ENCODE results near the gene AADACL3. TPM values are rescaled to one million over a fixed set of nuclear protein-coding genes. Genes with fewer than 3 reads are reported as not detected.

The AADACL3 gene
- total and polyA plus RNA-seq, 9 of the 15 experiments (the other 6 are each of a cell fraction or from before 2014, with no cell fraction given) = not detected

DNA sequence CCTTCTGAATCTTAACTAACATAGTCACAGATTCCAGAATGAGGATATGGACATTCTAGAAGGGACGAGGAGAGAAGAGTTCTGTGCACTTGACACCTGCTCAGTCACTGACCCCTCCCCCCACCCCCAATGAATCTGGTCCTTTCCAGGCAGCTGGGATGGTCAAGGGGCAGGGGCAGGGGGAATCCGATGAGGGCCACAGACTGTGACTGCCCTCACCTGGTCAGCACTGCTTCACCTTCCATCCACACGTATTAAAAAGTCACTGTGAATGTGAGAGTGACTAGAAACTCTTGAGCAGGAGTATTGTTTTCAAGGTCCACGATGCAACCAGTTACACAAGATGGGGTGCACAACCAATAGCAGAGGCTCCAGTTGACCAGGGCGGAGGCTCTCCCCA, 48.1 kb downstream of the AADACL3 start (continued):
- TF ChIP-seq HMGN3 (IDR thresholded peaks at IDR 0.05; ENCODE audit: borderline replicate concordance, extremely low read depth, insufficient read length, low read depth, low read length) (no peak), TRIM28 (IDR thresholded peaks at IDR 0.05) (no peak), ARHGAP35 (IDR thresholded peaks at IDR 0.05; ENCODE audit: partially characterized antibody) (no peak), NR1H2 (CRISPR knock-in tag; IDR thresholded peaks at IDR 0.05) (no peak), ZNF551 (CRISPR knock-in tag; IDR thresholded peaks at IDR 0.05) (no peak)
- TF ChIP-seq, protein P1, sequence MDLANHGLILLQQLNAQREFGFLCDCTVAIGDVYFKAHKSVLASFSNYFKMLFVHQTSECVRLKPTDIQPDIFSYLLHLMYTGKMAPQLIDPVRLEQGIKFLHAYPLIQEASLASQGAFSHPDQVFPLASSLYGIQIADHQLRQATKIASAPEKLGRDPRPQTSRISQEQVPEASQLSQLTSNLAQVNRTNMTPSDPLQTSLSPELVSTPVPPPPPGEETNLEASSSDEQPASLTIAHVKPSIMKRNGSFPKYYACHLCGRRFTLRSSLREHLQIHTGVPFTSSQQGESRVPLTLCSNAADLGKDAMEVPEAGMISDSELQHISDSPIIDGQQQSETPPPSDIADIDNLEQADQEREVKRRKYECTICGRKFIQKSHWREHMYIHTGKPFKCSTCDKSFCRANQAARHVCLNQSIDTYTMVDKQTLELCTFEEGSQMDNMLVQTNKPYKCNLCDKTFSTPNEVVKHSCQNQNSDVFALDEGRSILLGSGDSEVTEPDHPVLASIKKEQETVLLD (IDR thresholded peaks at IDR 0.05) = no peak
- TF ChIP-seq, protein P2, sequence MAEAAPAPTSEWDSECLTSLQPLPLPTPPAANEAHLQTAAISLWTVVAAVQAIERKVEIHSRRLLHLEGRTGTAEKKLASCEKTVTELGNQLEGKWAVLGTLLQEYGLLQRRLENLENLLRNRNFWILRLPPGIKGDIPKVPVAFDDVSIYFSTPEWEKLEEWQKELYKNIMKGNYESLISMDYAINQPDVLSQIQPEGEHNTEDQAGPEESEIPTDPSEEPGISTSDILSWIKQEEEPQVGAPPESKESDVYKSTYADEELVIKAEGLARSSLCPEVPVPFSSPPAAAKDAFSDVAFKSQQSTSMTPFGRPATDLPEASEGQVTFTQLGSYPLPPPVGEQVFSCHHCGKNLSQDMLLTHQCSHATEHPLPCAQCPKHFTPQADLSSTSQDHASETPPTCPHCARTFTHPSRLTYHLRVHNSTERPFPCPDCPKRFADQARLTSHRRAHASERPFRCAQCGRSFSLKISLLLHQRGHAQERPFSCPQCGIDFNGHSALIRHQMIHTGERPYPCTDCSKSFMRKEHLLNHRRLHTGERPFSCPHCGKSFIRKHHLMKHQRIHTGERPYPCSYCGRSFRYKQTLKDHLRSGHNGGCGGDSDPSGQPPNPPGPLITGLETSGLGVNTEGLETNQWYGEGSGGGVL (CRISPR knock-in tag; IDR thresholded peaks at IDR 0.05) = no peak

DNA sequence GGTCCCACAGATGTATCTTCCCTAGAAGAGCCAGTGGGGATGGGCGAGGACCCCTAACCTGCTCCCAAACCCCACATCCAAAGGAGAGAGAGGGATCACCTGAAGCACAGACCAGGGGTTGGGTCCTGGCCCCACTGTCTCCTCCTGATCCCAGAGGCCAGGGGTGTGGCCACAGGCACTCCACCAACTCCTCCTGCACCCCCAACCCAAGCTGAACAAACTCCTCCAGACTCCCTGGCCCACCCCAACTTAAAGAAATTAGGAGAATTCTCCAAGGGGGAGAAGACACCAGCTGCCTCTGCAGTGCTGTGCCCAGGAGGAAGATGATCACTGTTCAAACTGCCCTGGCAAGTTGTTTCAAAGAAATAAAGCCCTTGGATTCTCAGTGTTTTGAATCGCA, 53.1 kb downstream of the AADACL3 start:
- BruUV-seq (replicated peaks) = no TSS peak
- CTCF ChIA-PET (ENCODE audit: low intra/inter-chr PET ratio) = no interaction called here
- no peak for FAIRE-seq

More for the DNA sequence above, 53.1 kb downstream of the AADACL3 start:
- POLR2A ChIA-PET = no interaction called here
- Histone ChIP-seq H3K9me3 (replicated peaks; ENCODE audit: control insufficient read depth, insufficient read depth, low read depth, low read length) (no peaks in the 10 kb centered on the region), H3K36me3 (ENCODE audit: control insufficient read depth, insufficient read depth, low read length) (no peaks in the 10 kb centered on the region), H3K27ac (ENCODE audit: extremely low read depth, low read depth, low read length) (no peak overlapping the region), H3K4me1 (replicated peaks in 1 of 2; ENCODE audit: control insufficient read depth in 2 of 2, insufficient read depth in 2 of 2, low read length in 2 of 2) (no peaks in the 10 kb centered on the region), H2AFZ (ENCODE audit: low read depth, low read length) (no peak overlapping the region), H4K20me1 (replicated peaks; ENCODE audit: control insufficient read depth, insufficient read depth, low read length) (no peaks in the 10 kb centered on the region), H3K79me2 (ENCODE audit: control insufficient read depth, insufficient read depth, low read length) (no peaks in the 10 kb centered on the region), H3K27me3 (ENCODE audit: control insufficient read depth in 2 of 2, insufficient read depth in 2 of 2, low read length in 2 of 2) (peaks cover 7 to 23% of the 10 kb centered on the region in 2 experiments; a peak in 1 of 5 replicates), H3K4me2 (ENCODE audit: insufficient read depth, low read length) (no peak overlapping the region), H3K9ac (ENCODE audit: insufficient read depth in 1 of 2, low read depth in 2 of 2, low read length in 2 of 2) (no peak overlapping the region), H3K9me1 (ENCODE audit: control insufficient read depth, insufficient read depth, low read length) (no peaks in the 10 kb centered on the region), H3K4me3 (no peak overlapping the region)
- ATAC-seq (no peak), DNase-seq (ENCODE audit: extremely low read depth in 1 of 4, low spot score in 3 of 4) (peak in 1 of 4 experiments; percentile 2)
- intact Hi-C loops (cut with micrococcal nuclease) = no loop called here
- TF ChIP-seq ZNF263 (CRISPR knock-in tag; IDR thresholded peaks at IDR 0.05; ENCODE audit: borderline replicate concordance) (no peak), RB1 (IDR thresholded peaks at IDR 0.05; ENCODE audit: low read depth) (no peak), KLF10 (CRISPR knock-in tag; IDR thresholded peaks at IDR 0.05) (no peak), ZBTB1 (CRISPR knock-in tag; IDR thresholded peaks at IDR 0.05; ENCODE audit: borderline replicate concordance, low read depth) (no peak)
- TF ChIP-seq, protein P3, sequence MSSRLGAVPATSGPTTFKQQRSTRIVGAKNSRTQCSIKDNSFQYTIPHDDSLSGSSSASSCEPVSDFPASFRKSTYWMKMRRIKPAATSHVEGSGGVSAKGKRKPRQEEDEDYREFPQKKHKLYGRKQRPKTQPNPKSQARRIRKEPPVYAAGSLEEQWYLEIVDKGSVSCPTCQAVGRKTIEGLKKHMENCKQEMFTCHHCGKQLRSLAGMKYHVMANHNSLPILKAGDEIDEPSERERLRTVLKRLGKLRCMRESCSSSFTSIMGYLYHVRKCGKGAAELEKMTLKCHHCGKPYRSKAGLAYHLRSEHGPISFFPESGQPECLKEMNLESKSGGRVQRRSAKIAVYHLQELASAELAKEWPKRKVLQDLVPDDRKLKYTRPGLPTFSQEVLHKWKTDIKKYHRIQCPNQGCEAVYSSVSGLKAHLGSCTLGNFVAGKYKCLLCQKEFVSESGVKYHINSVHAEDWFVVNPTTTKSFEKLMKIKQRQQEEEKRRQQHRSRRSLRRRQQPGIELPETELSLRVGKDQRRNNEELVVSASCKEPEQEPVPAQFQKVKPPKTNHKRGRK (tag; IDR thresholded peaks at IDR 0.05) = no peak
- TF ChIP-seq, protein P4, sequence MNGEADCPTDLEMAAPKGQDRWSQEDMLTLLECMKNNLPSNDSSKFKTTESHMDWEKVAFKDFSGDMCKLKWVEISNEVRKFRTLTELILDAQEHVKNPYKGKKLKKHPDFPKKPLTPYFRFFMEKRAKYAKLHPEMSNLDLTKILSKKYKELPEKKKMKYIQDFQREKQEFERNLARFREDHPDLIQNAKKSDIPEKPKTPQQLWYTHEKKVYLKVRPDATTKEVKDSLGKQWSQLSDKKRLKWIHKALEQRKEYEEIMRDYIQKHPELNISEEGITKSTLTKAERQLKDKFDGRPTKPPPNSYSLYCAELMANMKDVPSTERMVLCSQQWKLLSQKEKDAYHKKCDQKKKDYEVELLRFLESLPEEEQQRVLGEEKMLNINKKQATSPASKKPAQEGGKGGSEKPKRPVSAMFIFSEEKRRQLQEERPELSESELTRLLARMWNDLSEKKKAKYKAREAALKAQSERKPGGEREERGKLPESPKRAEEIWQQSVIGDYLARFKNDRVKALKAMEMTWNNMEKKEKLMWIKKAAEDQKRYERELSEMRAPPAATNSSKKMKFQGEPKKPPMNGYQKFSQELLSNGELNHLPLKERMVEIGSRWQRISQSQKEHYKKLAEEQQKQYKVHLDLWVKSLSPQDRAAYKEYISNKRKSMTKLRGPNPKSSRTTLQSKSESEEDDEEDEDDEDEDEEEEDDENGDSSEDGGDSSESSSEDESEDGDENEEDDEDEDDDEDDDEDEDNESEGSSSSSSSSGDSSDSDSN (IDR thresholded peaks at IDR 0.05; ENCODE audit: borderline replicate concordance in 1 of 2, low read depth in 2 of 2, low read length in 2 of 2) = no peak
- WGBS (ENCODE audit: insufficient coverage, low coverage, missing lambda C conversion rate) = 0% methylated on average over 2 of the region's 2 CpGs
- in situ Hi-C loops (cut with MboI) = loop anchor here (5.0 kb wide), 1 partner anchor 647 kb away; no protein-coding TSS in a partner anchor
